ENCODE results near the gene CDH13.

GRCh38 chr16:82628711-82629110, 1.9 kb downstream of the CDH13 start:
- TF ChIP-seq FOSL2 (IDR thresholded peaks at IDR 0.05) (no peak), FOSL2 (CRISPR knock-in tag; IDR thresholded peaks at IDR 0.05) (no peak), SMC3 (IDR thresholded peaks at IDR 0.05) (no peak), CBX2 (IDR thresholded peaks at IDR 0.05; ENCODE audit: borderline replicate concordance, low read depth) (no peak), CTCF (IDR thresholded peaks at IDR 0.05) (no peak), SREBF2 (IDR thresholded peaks at IDR 0.05) (no peak), HOXA7 (CRISPR knock-in tag; IDR thresholded peaks at IDR 0.05) (no peak), RAD21 (conservative IDR thresholded peaks at IDR 0.05 in 1 of 2, IDR thresholded peaks at IDR 0.05 in 1 of 2) (no peak), POLR2A (IDR thresholded peaks at IDR 0.05; ENCODE audit: low read length) (no peak), BCL3 (IDR thresholded peaks at IDR 0.05) (no peak), KDM5A (IDR thresholded peaks at IDR 0.05) (no peak), MAX (IDR thresholded peaks at IDR 0.05) (no peak), FOSB (CRISPR knock-in tag; IDR thresholded peaks at IDR 0.05) (no peak), MAZ (IDR thresholded peaks at IDR 0.05; ENCODE audit: borderline replicate concordance, low read depth, low read length) (no peak)
